ENCODE results near the gene MRPL1. TPM values are rescaled to one million over a fixed set of nuclear protein-coding genes. Genes with fewer than 3 reads are reported as not detected.
"Not testable (repeated sequence)": the region's sequence is repeated elsewhere in the genome, so short reads cannot be mapped to it uniquely, and the experiment has no call there.

The MRPL1 gene
- total RNA-seq, 2 experiments from 2014 or later: 61.1 to 70.6 TPM

GRCh38 chr4:77848508-77848907 lies 14.1 kb upstream of the MRPL1 start:
- H3K27me3 Mint-ChIP-seq: no peaks in the 10 kb centered on the region
- no peak overlapping the region for H3K4me3 Mint-ChIP-seq
- no peaks in the 10 kb centered on the region for H3K9me3 Mint-ChIP-seq (ENCODE audit: low read depth)
- peaks cover 40% of the 10 kb centered on the region for H3K4me1 Mint-ChIP-seq
- H3K27ac Mint-ChIP-seq: no peak overlapping the region
- ChIA-PET CTCF (interaction anchor here (0.6 kb wide), 1 partner anchor 17 kb away, joined by 3 read pairs; no protein-coding TSS in a partner anchor), POLR2A (no interaction called here)
- ATAC-seq: no peak
- DNase-seq: no peak
- no peaks in the 10 kb centered on the region for H3K36me3 Mint-ChIP-seq (ENCODE audit: low read depth)
- intact Hi-C loops (cut with DNase I, micrococcal nuclease): no loop called here

GRCh38 chr4:77849278-77849965 lies 13.2 kb upstream of the MRPL1 start:
- H3K9me3 Mint-ChIP-seq (ENCODE audit: low read depth): no peaks in the 10 kb centered on the region
- peaks cover 40% of the 10 kb centered on the region for H3K4me1 Mint-ChIP-seq
- no peak overlapping the region for H3K27ac Mint-ChIP-seq
- ChIA-PET POLR2A (no interaction called here), CTCF (interaction anchor here (0.6 kb wide), 1 partner anchor 17 kb away, joined by 3 read pairs; no protein-coding TSS in a partner anchor)
- intact Hi-C loops (cut with DNase I, micrococcal nuclease): no loop called here
- H3K27me3 Mint-ChIP-seq: no peaks in the 10 kb centered on the region
- no peaks in the 10 kb centered on the region for H3K36me3 Mint-ChIP-seq (ENCODE audit: low read depth)
- ATAC-seq: no peak
- DNase-seq: no peak
- no peak overlapping the region for H3K4me3 Mint-ChIP-seq

GRCh38 chr4:77852892-77853495 lies 9.6 kb upstream of the MRPL1 start:
- Mint-ChIP-seq H3K27ac (peak overlapping the region; percentile 100), H3K36me3 (ENCODE audit: low read depth) (no peaks in the 10 kb centered on the region), H3K27me3 (no peaks in the 10 kb centered on the region), H3K4me1 (peaks cover 57% of the 10 kb centered on the region), H3K9me3 (ENCODE audit: low read depth) (no peaks in the 10 kb centered on the region), H3K4me3 (peak overlapping the region; percentile 64)
- ChIA-PET POLR2A (interaction anchor here (1.0 to 2.3 kb wide), 3 partner anchors 9 to 35 kb away, joined by 8 to 20 read pairs (median 8); partner anchors contain the start of gene MRPL1), CTCF (interaction anchor here (0.6 to 1.3 kb wide), 4 partner anchors 9 to 253 kb away, joined by 3 to 11 read pairs (median 3); partner anchors contain the start of gene MRPL1)
- ATAC-seq: peak; percentile 86
- intact Hi-C loops (cut with DNase I, micrococcal nuclease): loop anchor here (1.0 to 5.0 kb wide), 3 partner anchors 9 to 826 kb away; partner anchors contain the start of gene MRPL1 (in 1 of the 2)
- DNase-seq: peak; percentile 80

GRCh38 chr4:77854431-77855111 lies 8.1 kb upstream of the MRPL1 start:
- Mint-ChIP-seq H3K9me3 (ENCODE audit: low read depth) (no peaks in the 10 kb centered on the region), H3K36me3 (ENCODE audit: low read depth) (peaks cover 1% of the 10 kb centered on the region), H3K27me3 (no peaks in the 10 kb centered on the region), H3K27ac (peak overlapping the region; percentile 100), H3K4me1 (peaks cover 68% of the 10 kb centered on the region), H3K4me3 (peak overlapping the region; percentile 64)
- ATAC-seq: peak; percentile 71
- intact Hi-C loops (cut with DNase I, micrococcal nuclease): loop anchor here in 1 of 2 experiments (5.0 kb wide), 1 partner anchor 827 kb away; no protein-coding TSS in a partner anchor
- POLR2A ChIA-PET: interaction anchor here (1.0 kb wide), 1 partner anchor 34 kb away, joined by 3 read pairs; no protein-coding TSS in a partner anchor
- DNase-seq: peak; percentile 39
- CTCF ChIA-PET: no interaction called here

GRCh38 chr4:77856152-77856551 lies 6.5 kb upstream of the MRPL1 start:
- ATAC-seq (no peak), DNase-seq (no peak)
- Mint-ChIP-seq H3K4me3 (peak overlapping the region; percentile 60), H3K27ac (peak overlapping the region; percentile 86), H3K27me3 (no peaks in the 10 kb centered on the region), H3K9me3 (ENCODE audit: low read depth) (no peaks in the 10 kb centered on the region), H3K36me3 (ENCODE audit: low read depth) (peaks cover 1% of the 10 kb centered on the region), H3K4me1 (peaks cover 82% of the 10 kb centered on the region)
- CTCF ChIA-PET: interaction anchor here (0.7 to 2.6 kb wide), 10 partner anchors 12 to 271 kb away, joined by 3 to 18 read pairs (median 3); no protein-coding TSS in a partner anchor
- intact Hi-C loops (cut with DNase I, micrococcal nuclease): no loop called here
- POLR2A ChIA-PET: interaction anchor here (1.0 to 1.9 kb wide), 2 partner anchors 35 to 38 kb away, joined by 3 to 7 read pairs; no protein-coding TSS in a partner anchor

GRCh38 chr4:77859256-77859655 lies 3.4 kb upstream of the MRPL1 start:
- DNase-seq (no peak), ATAC-seq (no peak)
- Mint-ChIP-seq H3K4me3 (no peak overlapping the region), H3K27me3 (peaks cover 2% of the 10 kb centered on the region), H3K9me3 (ENCODE audit: low read depth) (no peaks in the 10 kb centered on the region), H3K27ac (peak overlapping the region; percentile 74), H3K4me1 (peaks cover 71% of the 10 kb centered on the region), H3K36me3 (ENCODE audit: low read depth) (peaks cover 16% of the 10 kb centered on the region)
- ChIA-PET POLR2A (no interaction called here), CTCF (interaction anchor here (0.9 to 1.9 kb wide), 3 partner anchors 39 to 58 kb away, joined by 3 to 8 read pairs (median 5); no protein-coding TSS in a partner anchor)
- intact Hi-C loops (cut with DNase I, micrococcal nuclease): no loop called here

GRCh38 chr4:77861495-77861894 lies 1.1 kb upstream of the MRPL1 start:
- Mint-ChIP-seq H3K9me3 (ENCODE audit: low read depth) (no peaks in the 10 kb centered on the region), H3K27me3 (peaks cover 2% of the 10 kb centered on the region), H3K4me1 (peaks cover 64% of the 10 kb centered on the region), H3K36me3 (ENCODE audit: low read depth) (peaks cover 29% of the 10 kb centered on the region), H3K4me3 (peak overlapping the region; percentile 98), H3K27ac (peak overlapping the region; percentile 100)
- intact Hi-C loops (cut with DNase I, micrococcal nuclease): loop anchor here (1.0 to 5.0 kb wide), 8 partner anchors 16 to 916 kb away; partner anchors contain the start of genes BMP2K (in 1 of the 2), CCNG2 (in 1 of the 2) and CCNI (in 1 of the 2)
- ATAC-seq (peak; percentile 70), DNase-seq (peak; percentile 36)
- ChIA-PET POLR2A (interaction anchor here (0.6 to 3.9 kb wide), 8 partner anchors 9 to 274 kb away, joined by 3 to 85 read pairs (median 11); partner anchors contain the start of gene CNOT6L), CTCF (interaction anchor here (0.8 to 2.5 kb wide), 11 partner anchors 8 to 546 kb away, joined by 3 to 25 read pairs (median 4); partner anchors contain the start of gene CNOT6L)

- Mint-ChIP-seq H3K4me1 (peaks cover 55% of the 10 kb centered on the region), H3K36me3 (ENCODE audit: low read depth) (peaks cover 30% of the 10 kb centered on the region), H3K27ac (peak overlapping the region; percentile 100), H3K4me3 (peak overlapping the region; percentile 98)
- DNase-seq: peak; percentile 39
- CTCF ChIA-PET: interaction anchor here (1.2 kb wide), 1 partner anchor 46 kb away, joined by 8 read pairs; no protein-coding TSS in a partner anchor
- intact Hi-C loops (cut with DNase I, micrococcal nuclease): loop anchor here (2.0 to 5.0 kb wide), 6 partner anchors 126 to 914 kb away; partner anchors contain the start of genes BMP2K (in 2 of the 2) and CCNI (in 1 of the 2)
- not testable (repeated sequence) for H3K27me3 Mint-ChIP-seq; ATAC-seq; H3K9me3 Mint-ChIP-seq (ENCODE audit: low read depth)
- POLR2A ChIA-PET: interaction anchor here (0.7 to 3.9 kb wide), 4 partner anchors 11 to 46 kb away, joined by 8 to 85 read pairs (median 34); partner anchors contain the start of gene CNOT6L
These were observed 711 bp downstream of the MRPL1 start for GRCh38 chr4:77863341-77863740.

- ChIA-PET POLR2A (no interaction called here), CTCF (no interaction called here)
- intact Hi-C loops (cut with DNase I, micrococcal nuclease): no loop called here
- peaks cover 2% of the 10 kb centered on the region for H3K27me3 Mint-ChIP-seq
- H3K27ac Mint-ChIP-seq: no peak overlapping the region
- ATAC-seq (no peak), DNase-seq (no peak)
- no peaks in the 10 kb centered on the region for H3K9me3 Mint-ChIP-seq (ENCODE audit: low read depth)
- H3K36me3 Mint-ChIP-seq (ENCODE audit: low read depth): peaks cover 39% of the 10 kb centered on the region
- peaks cover 55% of the 10 kb centered on the region for H3K4me1 Mint-ChIP-seq
- no peak overlapping the region for H3K4me3 Mint-ChIP-seq
These were observed 2.6 kb downstream of the MRPL1 start for GRCh38 chr4:77865259-77865658.

- Mint-ChIP-seq H3K9me3 (ENCODE audit: low read depth) (no peaks in the 10 kb centered on the region), H3K27me3 (no peaks in the 10 kb centered on the region), H3K27ac (no peak overlapping the region), H3K4me3 (no peak overlapping the region), H3K4me1 (peaks cover 17% of the 10 kb centered on the region), H3K36me3 (ENCODE audit: low read depth) (peaks cover 30% of the 10 kb centered on the region)
- ChIA-PET POLR2A (no interaction called here), CTCF (no interaction called here)
- DNase-seq: no peak
- no peak for ATAC-seq
- intact Hi-C loops (cut with DNase I, micrococcal nuclease): no loop called here
These were observed 10.3 kb downstream of the MRPL1 start for GRCh38 chr4:77872723-77873445.
